ENCODE results near the gene UMAD1. TPM values are rescaled to one million over a fixed set of nuclear protein-coding genes. Genes with fewer than 3 reads are reported as not detected.

The UMAD1 gene
- total and polyA plus RNA-seq, 2 experiments from 2014 or later, result 8.4 to 12.4 TPM

DNA sequence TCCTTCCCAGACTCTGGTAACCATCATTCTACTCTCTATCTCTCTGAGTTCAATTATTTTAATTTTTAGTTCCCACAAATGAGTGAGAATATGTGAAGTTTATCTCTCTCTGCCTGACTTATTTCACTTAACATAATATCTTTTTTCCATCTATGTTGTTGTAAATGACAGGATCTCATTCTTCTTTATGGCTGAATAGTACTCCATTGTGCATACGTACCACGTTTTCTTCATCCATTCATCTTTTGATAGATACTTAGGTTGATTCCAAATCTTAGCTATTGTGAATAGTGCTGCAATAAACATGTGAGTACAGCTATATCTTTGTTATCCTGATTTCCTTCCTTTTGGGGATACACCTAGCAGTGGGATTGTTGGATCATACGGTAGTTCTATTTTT lies 54.0 kb downstream of the UMAD1 start (continued):
- TF ChIP-seq ZNF331 (CRISPR knock-in tag; IDR thresholded peaks at IDR 0.05; ENCODE audit: low read depth) (no peak), ZNF114 (CRISPR knock-in tag; IDR thresholded peaks at IDR 0.05) (no peak)
- TF ChIP-seq, protein P1, sequence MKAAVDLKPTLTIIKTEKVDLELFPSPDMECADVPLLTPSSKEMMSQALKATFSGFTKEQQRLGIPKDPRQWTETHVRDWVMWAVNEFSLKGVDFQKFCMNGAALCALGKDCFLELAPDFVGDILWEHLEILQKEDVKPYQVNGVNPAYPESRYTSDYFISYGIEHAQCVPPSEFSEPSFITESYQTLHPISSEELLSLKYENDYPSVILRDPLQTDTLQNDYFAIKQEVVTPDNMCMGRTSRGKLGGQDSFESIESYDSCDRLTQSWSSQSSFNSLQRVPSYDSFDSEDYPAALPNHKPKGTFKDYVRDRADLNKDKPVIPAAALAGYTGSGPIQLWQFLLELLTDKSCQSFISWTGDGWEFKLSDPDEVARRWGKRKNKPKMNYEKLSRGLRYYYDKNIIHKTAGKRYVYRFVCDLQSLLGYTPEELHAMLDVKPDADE (IDR thresholded peaks at IDR 0.05), result no peak

DNA sequence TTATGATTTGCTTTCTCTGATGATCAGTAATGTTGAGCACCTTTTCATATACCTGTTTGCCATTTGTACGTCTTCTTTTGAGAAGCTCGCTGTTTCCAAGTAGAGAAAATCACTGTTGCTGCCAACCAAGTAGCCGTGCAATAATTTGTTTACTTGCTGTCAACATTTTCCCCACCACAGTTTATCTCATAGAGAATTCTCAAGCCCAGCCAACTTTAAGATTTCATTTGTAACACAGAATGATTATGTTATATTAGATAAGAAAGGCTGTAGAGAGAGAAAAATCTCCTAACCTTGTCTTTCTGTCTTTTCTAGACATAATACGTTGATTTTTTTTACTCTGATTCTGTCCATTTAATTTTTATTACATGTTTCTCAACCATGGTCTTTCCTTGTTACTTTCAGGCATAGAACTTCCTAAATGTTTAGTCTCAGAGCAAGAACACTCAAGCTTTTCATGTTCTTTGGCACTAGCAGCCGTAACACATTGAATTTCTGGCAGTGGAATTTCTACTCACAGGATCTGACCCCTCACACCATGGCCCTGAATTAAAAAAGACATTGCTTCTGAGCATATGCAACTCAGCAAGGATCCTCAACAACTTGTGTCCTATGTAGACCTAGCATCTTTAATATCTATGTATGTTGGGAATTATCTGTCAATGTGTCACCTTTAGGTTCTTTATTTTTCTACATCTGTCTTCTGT lies 54.7 kb downstream of the UMAD1 start:
- Mint-ChIP-seq H3K27me3 (ENCODE audit: insufficient read depth, low read depth, poor library complexity) (peaks cover 2% of the 10 kb centered on the region), H3K4me3 (no peak overlapping the region), H3K9me3 (no peaks in the 10 kb centered on the region), H3K27ac (no peak overlapping the region), H3K36me3 (ENCODE audit: low read depth) (no peaks in the 10 kb centered on the region), H3K4me1 (peaks cover 4% of the 10 kb centered on the region; the same call in 1 of the 3 replicates)
- no peak for ATAC-seq
- Histone ChIP-seq H3F3A (replicated peaks; ENCODE audit: low read depth) (no peaks in the 10 kb centered on the region), H3K27ac (ENCODE audit: low read depth) (no peak overlapping the region), H3K36me3 (ENCODE audit: insufficient read depth) (no peaks in the 10 kb centered on the region), H3K79me2 (replicated peaks; ENCODE audit: insufficient read depth) (no peaks in the 10 kb centered on the region), H4K20me1 (replicated peaks; ENCODE audit: insufficient read depth) (no peaks in the 10 kb centered on the region), H3K4me3 (no peak overlapping the region), H3K4me1 (ENCODE audit: insufficient read depth) (no peaks in the 10 kb centered on the region), H3K9me2 (ENCODE audit: insufficient read depth) (no peaks in the 10 kb centered on the region), H3K4me2 (no peak overlapping the region), H2AFZ (no peak overlapping the region), H3K27me3 (ENCODE audit: insufficient read depth) (no peaks in the 10 kb centered on the region)
- no peak for DNase-seq (ENCODE audit: low spot score)
- TF ChIP-seq EZH2phosphoT487 (IDR thresholded peaks at IDR 0.05; ENCODE audit: unreplicated experiment) (no peak), POLR2AphosphoS5 (IDR thresholded peaks at IDR 0.05; ENCODE audit: low read depth) (no peak), ZNF114 (CRISPR knock-in tag; IDR thresholded peaks at IDR 0.05) (no peak), CREB1 (CRISPR knock-in tag; IDR thresholded peaks at IDR 0.05; ENCODE audit: low read depth) (no peak), STAT1 (IDR thresholded peaks at IDR 0.05; ENCODE audit: unreplicated experiment) (no peak), NANOG (IDR thresholded peaks at IDR 0.05; ENCODE audit: borderline replicate concordance) (no peak), EZH2 (IDR thresholded peaks at IDR 0.05; ENCODE audit: low read depth, unreplicated experiment) (no peak), ZNF331 (CRISPR knock-in tag; IDR thresholded peaks at IDR 0.05; ENCODE audit: low read depth) (no peak), JUNB (IDR thresholded peaks at IDR 0.05; ENCODE audit: unreplicated experiment) (no peak)
- TF ChIP-seq, protein P2, sequence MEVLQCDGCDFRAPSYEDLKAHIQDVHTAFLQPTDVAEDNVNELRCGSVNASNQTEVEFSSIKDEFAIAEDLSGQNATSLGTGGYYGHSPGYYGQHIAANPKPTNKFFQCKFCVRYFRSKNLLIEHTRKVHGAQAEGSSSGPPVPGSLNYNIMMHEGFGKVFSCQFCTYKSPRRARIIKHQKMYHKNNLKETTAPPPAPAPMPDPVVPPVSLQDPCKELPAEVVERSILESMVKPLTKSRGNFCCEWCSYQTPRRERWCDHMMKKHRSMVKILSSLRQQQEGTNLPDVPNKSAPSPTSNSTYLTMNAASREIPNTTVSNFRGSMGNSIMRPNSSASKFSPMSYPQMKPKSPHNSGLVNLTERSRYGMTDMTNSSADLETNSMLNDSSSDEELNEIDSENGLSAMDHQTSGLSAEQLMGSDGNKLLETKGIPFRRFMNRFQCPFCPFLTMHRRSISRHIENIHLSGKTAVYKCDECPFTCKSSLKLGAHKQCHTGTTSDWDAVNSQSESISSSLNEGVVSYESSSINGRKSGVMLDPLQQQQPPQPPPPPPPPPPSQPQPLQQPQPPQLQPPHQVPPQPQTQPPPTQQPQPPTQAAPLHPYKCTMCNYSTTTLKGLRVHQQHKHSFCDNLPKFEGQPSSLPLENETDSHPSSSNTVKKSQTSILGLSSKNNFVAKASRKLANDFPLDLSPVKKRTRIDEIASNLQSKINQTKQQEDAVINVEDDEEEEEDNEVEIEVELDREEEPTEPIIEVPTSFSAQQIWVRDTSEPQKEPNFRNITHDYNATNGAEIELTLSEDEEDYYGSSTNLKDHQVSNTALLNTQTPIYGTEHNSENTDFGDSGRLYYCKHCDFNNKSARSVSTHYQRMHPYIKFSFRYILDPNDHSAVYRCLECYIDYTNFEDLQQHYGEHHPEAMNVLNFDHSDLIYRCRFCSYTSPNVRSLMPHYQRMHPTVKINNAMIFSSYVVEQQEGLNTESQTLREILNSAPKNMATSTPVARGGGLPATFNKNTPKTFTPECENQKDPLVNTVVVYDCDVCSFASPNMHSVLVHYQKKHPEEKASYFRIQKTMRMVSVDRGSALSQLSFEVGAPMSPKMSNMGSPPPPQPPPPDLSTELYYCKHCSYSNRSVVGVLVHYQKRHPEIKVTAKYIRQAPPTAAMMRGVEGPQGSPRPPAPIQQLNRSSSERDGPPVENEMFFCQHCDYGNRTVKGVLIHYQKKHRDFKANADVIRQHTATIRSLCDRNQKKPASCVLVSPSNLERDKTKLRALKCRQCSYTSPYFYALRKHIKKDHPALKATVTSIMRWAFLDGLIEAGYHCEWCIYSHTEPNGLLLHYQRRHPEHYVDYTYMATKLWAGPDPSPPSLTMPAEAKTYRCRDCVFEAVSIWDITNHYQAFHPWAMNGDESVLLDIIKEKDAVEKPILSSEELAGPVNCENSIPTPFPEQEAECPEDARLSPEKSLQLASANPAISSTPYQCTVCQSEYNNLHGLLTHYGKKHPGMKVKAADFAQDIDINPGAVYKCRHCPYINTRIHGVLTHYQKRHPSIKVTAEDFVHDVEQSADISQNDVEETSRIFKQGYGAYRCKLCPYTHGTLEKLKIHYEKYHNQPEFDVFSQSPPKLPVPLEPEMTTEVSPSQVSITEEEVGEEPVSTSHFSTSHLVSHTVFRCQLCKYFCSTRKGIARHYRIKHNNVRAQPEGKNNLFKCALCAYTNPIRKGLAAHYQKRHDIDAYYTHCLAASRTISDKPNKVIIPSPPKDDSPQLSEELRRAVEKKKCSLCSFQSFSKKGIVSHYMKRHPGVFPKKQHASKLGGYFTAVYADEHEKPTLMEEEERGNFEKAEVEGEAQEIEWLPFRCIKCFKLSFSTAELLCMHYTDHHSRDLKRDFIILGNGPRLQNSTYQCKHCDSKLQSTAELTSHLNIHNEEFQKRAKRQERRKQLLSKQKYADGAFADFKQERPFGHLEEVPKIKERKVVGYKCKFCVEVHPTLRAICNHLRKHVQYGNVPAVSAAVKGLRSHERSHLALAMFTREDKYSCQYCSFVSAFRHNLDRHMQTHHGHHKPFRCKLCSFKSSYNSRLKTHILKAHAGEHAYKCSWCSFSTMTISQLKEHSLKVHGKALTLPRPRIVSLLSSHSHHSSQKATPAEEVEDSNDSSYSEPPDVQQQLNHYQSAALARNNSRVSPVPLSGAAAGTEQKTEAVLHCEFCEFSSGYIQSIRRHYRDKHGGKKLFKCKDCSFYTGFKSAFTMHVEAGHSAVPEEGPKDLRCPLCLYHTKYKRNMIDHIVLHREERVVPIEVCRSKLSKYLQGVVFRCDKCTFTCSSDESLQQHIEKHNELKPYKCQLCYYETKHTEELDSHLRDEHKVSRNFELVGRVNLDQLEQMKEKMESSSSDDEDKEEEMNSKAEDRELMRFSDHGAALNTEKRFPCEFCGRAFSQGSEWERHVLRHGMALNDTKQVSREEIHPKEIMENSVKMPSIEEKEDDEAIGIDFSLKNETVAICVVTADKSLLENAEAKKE (CRISPR knock-in tag; IDR thresholded peaks at IDR 0.05), result no peak
- TF ChIP-seq, protein P1 (IDR thresholded peaks at IDR 0.05), result no peak
- TF ChIP-seq, protein P3, sequence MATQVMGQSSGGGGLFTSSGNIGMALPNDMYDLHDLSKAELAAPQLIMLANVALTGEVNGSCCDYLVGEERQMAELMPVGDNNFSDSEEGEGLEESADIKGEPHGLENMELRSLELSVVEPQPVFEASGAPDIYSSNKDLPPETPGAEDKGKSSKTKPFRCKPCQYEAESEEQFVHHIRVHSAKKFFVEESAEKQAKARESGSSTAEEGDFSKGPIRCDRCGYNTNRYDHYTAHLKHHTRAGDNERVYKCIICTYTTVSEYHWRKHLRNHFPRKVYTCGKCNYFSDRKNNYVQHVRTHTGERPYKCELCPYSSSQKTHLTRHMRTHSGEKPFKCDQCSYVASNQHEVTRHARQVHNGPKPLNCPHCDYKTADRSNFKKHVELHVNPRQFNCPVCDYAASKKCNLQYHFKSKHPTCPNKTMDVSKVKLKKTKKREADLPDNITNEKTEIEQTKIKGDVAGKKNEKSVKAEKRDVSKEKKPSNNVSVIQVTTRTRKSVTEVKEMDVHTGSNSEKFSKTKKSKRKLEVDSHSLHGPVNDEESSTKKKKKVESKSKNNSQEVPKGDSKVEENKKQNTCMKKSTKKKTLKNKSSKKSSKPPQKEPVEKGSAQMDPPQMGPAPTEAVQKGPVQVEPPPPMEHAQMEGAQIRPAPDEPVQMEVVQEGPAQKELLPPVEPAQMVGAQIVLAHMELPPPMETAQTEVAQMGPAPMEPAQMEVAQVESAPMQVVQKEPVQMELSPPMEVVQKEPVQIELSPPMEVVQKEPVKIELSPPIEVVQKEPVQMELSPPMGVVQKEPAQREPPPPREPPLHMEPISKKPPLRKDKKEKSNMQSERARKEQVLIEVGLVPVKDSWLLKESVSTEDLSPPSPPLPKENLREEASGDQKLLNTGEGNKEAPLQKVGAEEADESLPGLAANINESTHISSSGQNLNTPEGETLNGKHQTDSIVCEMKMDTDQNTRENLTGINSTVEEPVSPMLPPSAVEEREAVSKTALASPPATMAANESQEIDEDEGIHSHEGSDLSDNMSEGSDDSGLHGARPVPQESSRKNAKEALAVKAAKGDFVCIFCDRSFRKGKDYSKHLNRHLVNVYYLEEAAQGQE (IDR thresholded peaks at IDR 0.05; ENCODE audit: unreplicated experiment), result no peak
